GM18505 (cell line): ENCODE results near the gene NXNL2.

Source experiments
- ATAC-seq: cut with Tn5 transposase; IDR thresholded peaks from one replicate; pipeline ENCODE4 v1.9.1; 2021; ENCODE audit not compliant: unreplicated experiment
- POLR2A ChIP-seq: IDR thresholded peaks from 4 replicates; pipeline ENCODE4 v1.6.1; 2011; ENCODE audit warnings: borderline replicate concordance; ENCODE audit not compliant: insufficient read depth, insufficient read length; ENCODE audit errors: extremely low read depth

The NXNL2 gene

DNA sequence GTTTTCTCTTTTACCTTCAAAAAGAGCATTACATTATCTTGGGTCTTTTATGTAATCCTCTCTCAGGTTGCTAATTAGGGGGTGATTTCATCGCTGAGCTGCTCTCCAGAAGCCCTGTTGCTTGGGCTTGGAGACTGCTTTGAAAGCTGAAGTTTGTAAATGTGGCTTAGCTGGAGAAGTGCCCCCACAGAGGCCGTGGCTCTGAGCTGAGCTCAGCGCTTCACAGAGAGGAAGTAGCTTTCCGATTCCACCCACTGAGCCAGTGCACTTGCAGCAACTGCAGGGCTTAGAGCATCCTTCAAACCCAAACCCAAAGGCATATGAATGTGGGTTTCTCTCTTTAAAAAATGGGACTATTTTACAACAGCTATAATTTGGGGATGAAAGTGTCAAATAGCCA, 13.7 kb upstream of the NXNL2 start:
- TF ChIP-seq POLR2A = no peak
- no peak for ATAC-seq

DNA sequence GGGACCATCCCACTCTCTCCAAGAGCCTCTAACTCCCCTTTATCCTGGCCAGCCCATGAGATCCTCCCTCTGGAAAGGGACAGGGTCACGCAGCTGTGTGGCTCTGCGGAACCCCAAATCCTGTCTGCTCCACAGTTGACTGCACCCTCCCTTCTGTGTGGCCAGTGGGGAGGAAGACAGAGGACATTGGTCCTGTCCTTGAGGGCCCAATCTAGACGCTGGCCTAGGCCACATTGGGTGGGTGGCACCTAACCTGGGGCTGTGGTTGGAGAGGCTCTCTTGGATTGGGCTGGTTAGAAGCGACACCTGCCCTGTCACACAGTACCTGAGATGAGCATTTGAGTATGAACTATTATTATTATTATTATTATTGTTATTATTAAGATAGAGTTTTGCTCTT, 12.6 kb upstream of the NXNL2 start:
- ATAC-seq = no peak
- TF ChIP-seq POLR2A = no peak

DNA sequence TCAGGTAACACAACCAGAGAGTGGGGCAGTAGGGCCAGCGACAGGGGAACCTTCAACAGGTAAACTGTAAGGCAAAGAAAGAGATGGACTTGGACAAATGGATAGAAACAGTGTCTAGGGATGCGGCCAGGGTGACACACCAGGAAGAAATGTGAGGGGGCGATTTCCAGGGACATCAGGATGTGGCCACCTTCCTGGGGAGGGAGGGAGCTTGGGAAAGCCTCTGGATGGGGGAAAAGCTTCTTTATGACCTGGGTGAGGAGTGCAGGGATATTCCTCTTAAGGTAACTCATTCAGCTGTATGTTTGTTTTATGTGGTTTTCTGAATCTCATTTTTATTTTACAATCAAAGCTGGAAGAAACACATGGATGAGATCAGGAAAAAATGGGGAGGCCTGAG, 11.9 kb upstream of the NXNL2 start:
- no peak for TF ChIP-seq POLR2A
- no peak for ATAC-seq

DNA sequence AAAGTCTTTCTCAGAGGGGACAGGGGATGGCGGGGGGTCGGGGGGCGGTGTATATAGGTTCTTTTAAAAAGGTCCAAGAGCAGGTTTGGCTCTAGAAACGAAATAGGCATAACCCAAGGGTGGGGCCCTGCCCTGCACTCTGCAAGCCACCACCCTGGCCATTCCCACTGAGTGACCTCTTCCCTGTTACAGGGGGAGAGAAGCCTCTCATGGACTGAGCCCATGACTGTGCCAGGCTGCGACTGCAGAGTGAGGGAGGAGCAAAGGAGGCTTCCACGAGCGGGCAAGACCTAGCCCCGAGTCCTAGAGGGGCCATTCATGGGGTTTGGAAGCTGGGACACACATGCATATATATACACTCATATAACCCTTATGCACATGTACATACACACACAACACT, 10.1 kb upstream of the NXNL2 start:
- ATAC-seq = no peak
- no peak for TF ChIP-seq POLR2A

DNA sequence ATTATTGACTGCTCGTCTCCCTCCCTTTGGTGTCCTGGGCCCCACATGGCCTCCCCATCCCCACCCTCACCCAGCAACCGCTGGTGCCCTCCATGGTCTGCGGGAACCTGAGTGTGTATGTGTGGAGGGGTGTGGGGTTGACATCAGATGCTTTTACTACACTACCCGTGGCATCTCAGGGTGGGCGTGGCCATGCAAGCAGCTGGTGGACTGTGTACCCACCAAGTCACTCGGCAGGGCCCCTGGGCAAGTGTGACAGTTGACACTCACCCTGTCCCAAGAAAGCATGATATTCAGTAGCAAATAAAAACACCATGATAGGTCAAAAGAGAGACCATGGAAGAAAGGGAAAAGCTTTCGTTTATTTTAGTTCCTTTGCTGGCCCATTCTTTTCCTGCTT, 7.4 kb upstream of the NXNL2 start:
- no peak for ATAC-seq
- TF ChIP-seq POLR2A = no peak

DNA sequence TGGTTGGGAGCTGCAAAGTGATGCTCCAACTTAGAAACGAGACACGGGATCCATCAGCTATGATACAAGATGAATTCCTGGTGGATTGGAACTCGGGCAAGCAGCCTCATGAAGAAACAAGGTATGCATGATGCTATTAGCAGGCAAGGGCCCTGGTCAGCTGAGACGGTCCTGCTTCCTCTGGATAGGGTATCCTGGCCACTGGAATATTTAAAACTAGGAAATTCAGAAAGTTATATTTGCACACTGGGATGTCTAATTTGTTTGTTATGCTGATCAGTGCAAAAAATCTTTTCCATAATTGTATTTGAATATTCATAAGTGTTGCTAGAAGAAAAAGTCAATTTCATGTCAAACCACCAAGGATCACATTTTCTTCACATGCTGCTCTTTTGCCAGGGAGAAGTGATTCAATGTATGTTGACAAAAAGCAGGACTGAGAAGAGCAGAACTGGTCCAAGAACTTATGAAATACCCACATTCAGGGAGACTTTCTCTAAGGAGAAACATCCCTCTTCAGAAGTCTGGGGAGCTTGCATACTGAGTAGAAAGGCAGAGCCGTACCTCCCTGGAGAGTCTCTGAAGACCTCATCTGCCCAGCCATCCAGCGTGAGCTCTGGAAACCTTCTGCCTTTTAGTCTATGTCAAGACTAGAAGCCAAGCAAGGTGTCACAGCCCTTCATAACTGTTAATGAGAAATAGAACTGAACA, 6.7 kb upstream of the NXNL2 start:
- no peak for ATAC-seq
- TF ChIP-seq POLR2A = no peak

DNA sequence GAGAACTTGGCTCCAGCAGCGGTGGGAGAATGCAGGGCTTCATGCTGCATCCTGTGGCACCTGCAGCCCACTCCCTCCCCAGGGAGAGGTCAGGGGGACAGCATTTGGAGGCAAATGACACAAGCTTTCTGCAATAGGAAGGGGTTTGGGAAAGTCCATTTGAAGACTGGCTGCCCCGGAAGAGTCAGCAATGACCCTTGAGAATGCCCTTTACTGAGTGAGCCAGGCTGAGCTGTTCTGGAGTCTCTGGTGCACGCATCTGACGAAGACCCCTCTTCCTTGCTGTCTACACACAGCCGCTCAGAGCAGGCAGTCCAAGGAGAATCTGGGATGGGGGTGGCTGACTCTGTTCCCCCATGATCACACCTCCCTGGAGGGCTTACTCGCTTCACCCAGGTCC, 5.5 kb upstream of the NXNL2 start:
- no peak for TF ChIP-seq POLR2A
- ATAC-seq = no peak

DNA sequence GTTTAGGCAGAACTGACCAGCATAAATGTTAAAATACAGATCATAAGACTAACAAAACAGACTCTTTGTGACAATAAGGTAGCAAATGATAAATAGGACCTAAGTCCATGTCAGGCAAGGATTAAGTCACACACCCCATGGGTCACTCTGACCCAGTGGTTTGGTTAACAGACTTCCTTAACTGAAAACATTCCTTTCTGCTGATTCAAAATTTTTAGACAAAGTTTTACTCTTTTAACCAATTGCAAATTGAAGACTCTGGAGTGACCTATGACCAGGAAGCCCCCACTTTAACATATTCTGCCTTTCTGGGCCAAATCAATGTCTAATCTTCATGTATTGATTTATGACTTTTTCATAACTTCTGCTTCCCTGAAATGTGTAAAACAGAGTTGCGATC, 4.9 kb upstream of the NXNL2 start:
- TF ChIP-seq POLR2A = no peak
- ATAC-seq = no peak

DNA sequence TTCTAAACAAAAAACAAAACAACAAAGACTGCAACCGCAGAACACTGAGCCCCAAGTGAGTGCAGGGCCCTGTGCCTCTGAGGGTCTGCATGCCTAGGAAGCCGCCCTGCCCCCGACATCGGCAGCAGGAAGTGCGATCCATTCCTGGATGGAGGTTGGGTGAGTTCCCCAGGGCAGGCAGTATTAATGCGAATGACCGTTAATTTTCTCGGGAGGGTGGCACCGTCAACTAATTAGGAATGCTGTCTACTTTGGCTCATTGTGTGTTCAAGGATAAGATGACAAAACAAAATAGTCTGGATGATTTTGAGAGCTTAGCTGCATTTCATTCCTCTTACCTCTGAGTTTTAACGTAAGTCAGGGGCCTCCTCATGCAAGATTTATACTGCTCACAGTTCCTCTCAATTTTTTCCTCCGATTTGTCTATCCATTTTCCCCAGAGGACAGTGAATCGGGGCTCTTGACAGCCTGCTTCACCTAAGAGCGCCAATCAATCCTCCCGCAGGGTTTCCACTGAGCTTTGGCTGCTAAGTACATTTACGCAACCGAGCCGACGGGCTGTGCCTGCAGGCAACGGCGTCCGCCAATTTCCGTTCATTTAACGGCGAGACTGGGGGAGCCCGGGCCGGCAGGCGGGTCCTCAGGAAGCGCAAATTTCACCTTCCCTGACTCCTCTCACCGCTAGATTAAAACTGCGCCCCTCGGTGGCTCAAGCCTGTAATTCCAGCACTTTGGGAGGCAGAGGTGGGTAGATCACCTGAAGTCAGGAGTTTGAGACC, 2.9 kb upstream of the NXNL2 start:
- TF ChIP-seq POLR2A = no peak
- no peak for ATAC-seq

DNA sequence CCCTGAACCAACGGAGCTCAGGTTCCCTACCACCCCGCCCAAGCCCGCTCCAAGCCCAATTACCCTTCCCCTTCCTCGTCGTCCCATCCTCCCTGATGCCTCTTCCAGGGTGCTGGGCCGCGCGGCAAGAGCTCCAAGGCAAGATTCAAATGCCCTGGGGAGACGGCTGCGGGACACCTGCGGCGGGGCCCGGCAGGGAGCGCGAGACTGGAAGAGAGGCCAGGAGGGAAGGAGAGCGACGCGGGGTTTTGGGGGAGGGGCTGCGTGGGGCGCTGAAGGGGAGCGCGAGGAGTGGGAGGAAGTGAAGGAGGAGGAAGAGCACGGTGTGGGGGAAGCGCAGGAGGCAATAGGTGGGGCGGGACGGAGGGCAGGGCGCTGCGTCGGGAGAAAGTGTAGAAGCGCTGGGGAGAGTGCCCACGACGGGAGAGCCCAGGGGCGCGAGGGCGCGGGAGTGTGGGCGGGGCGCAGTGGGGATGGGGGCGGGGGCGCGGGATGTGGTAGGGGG, 975 bp upstream of the NXNL2 start:
- no peak for ATAC-seq

DNA sequence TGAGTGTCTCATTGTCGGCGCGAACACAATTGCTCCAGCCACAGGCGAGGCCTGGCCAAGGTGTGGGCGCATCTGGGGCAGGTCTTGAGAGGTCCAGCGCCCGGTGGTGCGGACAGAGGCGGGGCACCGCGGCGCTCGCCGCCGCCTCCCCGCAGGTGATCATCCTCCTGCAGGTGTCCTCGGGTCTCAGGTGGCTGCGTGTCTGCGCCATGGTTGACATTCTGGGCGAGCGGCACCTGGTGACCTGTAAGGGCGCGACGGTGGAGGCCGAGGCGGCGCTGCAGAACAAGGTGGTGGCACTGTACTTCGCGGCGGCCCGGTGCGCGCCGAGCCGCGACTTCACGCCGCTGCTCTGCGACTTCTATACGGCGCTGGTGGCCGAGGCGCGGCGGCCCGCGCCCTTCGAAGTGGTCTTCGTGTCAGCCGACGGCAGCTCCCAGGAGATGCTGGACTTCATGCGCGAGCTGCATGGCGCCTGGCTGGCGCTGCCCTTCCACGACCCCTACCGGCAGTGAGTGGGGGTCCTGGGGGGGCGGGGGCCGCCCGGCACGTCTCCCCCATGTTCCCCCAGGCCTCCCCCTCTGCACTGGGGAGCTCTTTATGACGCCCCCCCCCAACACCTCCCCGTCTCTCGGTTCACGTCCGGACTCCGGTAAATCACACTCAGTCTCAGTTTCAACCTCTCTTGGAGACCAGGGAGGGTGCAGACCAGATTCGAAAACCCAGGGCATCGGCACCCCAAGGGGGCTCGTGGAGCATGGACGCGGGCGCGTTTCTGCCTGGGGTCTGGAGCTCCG, 446 bp downstream of the NXNL2 start:
- ATAC-seq = no peak
- no peak for TF ChIP-seq POLR2A

More for the DNA sequence above, 975 bp upstream of the NXNL2 start:
- TF ChIP-seq POLR2A = no peak

DNA sequence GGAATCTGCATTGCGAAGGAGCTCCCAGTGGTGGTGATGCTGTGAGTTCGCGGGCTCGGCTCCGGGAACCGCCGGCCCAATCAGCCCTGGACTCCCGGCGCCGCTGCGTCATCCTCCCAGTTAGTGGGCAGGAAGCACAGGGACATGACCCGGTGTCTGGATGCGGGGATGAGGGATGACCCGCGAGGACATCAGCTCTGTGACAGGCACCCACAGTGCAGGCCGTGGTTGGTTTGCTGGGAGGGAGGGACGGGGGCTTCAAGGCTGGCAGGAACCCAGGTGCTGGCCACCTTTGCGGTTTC, 996 bp downstream of the NXNL2 start:
- TF ChIP-seq POLR2A = no peak
- no peak for ATAC-seq

DNA sequence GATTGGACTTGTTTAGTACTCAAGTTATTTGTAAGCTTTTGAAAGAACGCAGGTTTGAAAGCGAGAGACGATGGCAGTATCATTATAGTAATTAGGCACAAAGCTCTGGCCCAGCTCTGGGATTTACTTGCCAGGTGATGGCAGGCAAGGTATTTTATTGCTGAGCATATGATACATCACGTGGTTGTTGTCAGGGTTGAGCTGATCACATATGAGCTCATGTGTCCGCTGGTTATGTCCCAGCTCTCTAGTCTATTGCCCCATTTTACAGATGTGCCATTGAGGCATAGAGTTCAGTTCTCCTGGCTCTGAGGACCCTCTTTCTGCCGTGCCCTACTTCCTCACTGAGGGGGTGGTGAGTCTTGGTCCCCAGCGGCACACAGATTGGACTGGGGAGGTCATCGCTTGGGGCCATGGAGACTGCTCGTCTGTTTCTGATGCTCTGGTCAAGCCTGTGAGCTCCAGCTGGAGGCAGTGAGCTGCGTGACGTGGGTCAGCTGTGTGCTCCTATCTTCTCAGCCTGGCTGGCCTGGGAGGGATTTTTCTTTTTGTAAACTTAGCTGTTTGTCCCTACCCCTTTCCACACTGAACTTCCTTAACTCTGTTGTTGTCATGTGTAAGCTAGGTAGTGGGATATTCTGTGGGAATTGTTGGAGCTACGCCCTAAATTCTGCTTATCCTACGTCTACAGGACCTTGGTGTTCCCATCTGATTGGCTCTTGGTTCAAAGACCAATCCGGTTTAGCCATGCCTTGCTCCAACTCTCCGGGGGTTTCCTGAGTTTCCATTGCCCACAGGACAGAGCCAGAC, 2.2 kb downstream of the NXNL2 start:
- TF ChIP-seq POLR2A = no peak
- no peak for ATAC-seq

DNA sequence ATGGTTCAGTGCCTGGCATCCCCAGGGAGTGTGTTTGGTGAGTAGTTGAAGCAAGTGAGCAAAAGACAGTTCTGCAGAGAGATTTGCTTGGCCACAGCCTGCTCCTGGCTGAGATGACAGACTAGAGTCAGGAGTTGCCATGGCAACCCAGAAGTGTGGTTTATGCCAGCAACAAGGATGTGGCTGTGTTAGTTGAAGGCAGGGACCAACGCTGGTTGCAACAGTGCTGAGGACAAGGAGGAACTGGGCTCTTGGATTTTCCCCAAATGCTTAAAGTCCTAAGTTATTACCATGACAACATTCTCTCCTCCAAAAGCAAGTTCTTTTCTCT, 2.7 kb downstream of the NXNL2 start:
- TF ChIP-seq POLR2A = no peak
- no peak for ATAC-seq
